DMS79 treated with DMSO at 0.1 percent for 48 hours (cell line): ENCODE measurements around the gene NSD1.
"Not testable (repeated sequence)": the region's sequence is repeated elsewhere in the genome, so short reads cannot be mapped to it uniquely, and the experiment has no call there.

ENCODE experiments used
- DNase-seq: peaks from one replicate; lab custom pipeline; 2025; lab: John Stamatoyannopoulos, UW

NSD1 gene

DNA sequence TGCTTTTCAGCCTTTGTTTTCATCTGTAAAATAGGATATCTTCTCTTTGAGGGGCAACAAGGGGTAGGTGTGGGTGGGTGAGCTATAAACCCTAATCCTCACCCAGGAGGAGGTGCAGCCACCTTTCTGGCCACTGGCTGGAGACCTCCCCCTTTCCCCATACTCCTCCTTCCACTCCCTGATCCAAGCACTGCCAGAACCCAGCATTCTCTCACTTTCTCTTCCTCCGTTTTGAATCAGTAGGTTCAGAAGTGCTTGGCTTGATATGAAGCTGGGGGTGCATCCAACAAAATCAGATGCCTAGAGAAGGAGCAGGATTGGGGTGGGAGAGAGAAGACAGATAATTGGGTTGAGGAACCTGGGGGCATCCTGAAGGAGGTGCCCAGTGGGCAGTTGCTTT lies 6.8 kb upstream of the NSD1 start:
- DNase-seq: no peak

DNA sequence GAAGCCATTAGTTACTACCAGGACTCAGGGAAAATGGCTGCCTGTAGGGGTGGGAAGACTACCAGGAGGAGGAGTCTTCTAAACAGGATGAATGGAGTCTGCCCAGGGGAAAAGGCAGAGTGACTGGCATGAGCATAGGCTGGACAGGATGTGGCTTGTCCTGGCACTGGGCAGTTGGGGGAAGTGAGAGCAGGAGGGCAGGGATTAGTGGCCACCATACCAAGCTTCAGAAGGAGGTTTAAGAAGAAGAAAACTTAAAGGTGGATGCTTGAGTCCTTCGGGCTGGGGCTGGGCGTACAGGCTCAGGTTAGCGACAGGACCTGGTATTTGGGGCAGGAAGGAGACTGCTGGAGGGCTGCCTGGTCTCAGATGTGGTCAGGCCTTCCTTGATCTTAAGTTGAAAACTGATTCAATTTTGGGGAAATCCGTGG lies 5.0 kb upstream of the NSD1 start:
- no peak for DNase-seq

DNA sequence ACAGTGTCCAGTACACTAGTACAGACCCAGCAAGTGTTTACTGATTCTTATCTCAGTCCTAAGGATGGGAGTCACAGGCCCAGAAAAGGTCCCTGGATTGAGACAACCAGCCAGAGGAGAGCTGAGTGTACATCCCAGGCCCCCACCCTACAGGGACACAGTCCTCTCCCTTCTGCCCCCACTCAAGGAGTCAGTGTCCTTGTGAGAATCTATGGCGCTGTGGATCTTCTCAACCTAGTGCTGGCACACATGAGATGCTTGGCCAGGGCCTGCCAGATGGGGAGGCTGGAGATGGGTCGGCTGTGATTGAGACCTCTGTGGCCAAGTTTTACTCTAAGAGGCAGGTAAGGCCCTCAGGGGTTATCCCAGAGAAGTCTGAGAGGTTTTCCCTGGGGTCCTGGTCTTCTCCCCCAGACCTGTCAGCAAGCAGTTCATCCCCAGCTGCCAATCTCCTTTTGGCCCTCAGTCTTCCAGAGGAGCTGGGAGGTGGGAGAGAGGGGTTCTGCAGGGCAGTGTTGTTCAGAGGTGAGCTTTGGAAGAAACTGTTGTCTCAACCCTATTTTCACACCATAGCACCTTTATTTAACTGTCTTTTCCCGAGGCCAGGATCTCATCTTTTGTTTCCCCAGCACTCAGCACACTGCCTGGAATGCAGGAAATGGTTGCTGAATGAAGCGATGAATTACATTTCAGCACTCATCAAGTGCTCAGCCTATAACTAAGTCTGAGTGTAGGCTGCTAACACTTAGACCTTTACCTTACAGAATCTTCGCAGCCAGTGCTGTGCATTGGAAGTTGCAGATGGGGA lies 3.2 kb upstream of the NSD1 start:
- DNase-seq: no peak

DNA sequence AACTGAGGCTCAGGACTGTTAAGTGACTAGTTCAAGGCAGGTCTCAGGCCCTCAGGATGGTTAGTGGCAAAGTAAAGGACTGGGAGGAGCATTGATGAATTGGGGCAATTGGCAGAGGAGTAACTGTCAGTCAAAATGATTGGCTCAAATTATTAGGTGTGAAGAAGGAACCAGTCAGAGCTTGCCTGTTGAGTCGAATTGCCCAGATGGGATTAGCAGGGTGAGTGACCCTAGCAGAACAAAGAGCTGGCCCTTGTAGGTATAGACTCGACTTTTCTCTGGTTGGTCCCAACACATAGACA lies 2.6 kb upstream of the NSD1 start:
- no peak for DNase-seq

DNA sequence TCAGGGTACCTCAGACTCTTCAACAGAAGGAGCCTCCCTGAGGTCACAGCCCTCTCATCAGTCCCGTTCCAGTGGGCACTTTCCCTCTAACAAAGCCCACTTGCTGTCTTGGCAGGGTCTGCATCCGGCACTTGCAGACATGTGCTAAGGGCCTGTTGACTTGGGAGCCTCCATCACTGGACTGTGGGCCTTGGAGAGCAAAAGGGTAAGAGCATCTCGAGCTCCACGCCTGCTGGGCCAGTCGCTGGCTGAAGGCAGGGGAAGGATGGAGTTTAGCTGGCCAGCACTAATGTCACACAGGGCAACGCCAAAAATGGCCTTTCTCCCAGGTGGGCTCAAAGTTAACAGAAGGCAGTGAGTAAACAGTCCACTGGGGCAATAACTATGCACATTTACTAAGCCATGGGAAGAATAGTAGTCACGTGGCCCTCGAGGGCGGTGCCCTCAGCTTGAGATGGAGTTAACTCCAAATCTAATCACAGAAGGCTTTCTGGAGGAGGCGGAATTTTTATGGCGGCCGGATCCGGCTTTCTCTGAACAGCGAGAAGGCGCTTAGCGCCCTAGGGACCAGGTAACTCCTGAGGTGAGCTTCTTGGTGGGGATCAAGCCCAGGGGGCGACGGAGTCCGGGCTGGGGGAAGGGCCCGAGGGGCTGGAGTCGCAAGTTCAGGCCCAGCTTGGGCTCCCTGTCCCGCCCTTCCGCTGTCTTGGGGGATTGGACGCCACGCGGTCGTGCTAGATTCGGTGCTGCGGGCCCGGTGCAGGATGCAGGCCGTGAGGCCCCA lies 2.0 kb upstream of the NSD1 start:
- DNase-seq: no peak

DNA sequence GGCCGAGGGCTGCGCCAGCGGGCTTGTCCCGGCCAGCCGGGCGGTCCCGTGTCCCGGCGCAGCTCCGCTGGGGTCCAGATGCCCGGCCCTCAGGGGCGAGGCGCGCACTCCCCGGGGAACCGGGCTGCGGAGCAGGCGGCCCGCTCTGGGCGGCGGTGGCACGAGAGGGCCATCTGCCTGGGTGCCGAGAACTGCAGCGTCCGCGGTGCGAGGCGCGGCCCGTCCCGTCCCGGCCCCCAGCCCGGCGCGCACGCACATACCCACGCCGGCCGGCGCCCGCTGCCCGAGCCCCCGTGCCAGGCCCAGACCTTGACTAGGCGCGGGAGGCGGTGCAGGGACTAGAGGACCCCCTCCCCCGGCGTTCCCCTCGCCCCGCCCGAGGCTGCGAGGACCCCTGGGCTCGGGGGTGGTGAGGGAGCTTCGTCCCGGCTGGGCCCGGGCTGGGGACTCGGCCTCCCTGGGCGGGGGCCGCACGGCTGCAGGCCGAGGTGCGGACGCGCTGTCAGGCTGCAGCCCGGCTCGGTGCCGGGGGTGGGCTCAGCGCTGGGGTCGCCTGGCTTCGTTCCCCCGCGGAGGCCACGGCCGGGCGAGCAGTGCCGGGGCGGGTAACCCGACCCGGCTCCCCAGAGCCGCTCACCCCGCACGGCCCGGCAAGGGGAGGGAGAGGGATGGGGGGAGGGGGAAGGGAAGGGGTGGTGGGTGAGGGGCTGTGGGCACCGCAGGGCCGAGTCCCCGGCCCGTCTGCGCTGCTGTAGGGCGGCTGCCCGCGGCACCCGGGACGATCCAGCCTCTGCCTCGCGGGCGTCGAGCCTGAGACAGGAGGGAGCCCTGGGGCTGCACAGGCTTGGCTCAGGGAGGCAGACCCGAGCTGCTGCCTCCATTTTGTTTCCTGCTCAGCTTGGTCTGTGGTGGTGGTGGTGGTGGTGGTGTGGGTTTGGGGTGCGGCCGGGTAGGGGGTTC lies 1.2 kb upstream of the NSD1 start:
- no peak for DNase-seq

DNA sequence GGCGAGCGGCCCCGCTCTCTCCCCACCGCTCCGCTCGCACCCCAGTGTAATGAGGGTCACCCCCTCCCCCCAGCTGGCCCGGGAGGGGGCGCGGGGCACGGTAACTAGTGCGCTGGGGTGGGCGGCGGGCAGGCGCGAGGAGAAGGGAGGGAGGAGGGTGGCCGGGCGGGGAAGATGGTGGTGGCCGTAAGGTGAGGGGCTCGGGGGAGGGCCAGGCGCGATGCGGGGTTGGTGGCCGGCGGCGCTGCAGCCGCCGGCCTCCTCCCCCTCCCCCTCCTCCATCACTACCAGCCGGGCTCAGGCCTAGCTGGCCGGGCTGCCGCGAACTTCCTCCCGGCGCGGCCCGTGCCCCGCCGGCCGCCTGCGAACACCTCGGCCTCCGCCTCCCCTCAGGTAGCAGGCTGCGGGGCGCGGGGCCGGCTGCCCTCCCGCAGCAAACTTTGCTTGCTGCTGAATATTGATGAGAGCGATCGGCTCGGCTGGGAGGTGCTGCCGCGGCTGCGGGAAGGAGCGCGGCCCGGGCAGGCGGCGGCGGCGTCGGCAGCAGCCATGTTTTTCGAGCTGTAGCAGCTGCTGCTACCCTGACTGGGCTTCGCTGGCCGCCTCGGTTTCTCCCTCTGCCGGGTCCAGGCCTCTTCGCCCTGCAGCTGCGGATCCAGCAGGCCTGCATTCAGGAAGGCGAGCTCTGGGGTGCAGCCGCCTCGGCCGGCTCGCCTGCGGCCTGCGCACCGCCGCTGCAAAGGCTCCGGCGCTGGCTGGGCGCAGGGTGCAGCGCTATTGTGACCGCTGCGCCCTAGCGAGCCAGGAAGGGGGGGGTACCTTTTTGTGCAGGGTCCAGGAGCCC lies 502 bp downstream of the NSD1 start:
- peak; percentile 6 for DNase-seq

DNA sequence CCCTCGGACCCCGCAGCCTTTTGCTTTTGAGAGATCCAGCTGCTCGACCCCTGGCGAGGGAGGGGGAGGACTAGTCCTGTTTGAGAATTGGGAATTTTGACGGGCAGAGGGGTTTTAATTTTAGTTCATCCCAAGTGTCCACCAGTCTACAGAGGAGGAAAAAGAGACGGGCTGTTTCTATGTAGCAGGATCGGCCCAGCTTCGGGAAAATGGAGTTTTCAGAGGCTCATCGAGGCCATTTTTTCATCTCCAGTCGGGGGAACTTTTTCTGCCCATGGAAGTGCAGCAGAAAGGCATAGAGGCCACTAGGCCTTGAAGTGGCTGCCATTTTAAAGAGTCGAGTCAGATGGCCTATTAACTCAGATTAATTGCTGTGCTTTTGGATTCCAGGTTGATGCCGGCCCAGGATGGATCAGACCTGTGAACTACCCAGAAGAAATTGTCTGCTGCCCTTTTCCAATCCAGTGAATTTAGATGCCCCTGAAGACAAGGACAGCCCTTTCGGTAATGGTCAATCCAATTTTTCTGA lies 1.2 kb downstream of the NSD1 start:
- peak; percentile 4 for DNase-seq

DNA sequence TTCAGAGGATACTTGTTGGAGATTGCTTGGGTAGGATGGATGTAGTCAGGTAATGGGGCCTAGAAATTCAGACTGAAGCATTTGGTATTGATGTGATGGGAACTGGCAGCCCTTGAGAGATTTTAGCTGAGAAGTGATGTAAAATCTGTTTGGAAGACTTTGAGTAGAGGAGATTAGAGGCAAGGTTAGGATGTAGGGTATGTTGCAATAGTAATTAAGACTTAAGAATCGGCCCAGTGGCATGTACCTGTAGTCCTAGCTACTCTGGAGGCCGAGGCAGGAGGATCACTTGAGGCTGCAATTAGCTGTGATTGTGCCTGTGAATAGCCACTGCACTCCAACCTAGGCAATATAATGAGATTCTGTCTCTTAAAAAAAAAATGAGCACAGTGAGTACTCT lies 6.7 kb downstream of the NSD1 start:
- DNase-seq: no peak

DNA sequence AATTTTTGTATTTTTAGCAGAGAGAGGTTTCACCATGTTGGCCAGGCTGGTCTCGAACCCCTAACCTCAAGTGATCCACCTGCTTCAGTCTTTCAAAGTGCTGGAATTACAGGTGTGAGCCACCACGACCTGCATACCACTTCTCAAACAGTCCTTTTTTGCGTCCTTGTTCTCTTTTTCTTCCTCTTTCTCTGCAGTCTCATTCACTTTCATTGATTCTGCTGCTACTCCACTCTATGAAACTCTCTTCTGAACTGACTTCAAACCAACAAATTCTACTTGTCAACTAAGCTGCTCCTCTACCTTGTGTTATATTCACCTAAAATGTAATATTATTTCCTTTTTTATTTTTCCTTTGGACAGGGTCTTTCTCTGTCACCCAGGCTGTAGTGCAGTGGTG lies 7.9 kb downstream of the NSD1 start:
- DNase-seq: no peak

DNA sequence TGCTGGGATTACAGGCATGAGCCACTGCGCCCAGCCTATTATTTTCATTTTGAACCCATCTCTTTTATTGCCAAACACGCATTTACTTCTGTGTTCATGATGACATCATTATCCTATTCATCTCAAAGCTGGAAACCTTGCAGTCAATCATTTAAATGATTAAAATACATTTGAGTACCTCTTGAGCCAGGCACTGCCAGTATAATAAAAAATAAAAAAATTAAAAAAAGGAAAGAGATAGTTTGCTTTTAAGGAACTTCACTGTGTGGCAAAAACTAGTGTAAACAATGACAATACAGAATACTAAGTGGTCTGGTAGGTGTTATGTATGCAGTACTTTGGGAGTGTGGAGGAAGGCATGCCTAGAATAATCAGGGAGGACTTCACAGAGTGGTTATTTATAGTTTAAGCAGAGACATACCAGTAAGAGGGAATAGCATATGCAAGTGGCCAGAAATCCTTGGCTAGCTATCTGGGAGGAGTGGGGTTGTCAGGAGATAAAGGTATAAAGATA lies 8.6 kb downstream of the NSD1 start:
- DNase-seq: no peak

DNA sequence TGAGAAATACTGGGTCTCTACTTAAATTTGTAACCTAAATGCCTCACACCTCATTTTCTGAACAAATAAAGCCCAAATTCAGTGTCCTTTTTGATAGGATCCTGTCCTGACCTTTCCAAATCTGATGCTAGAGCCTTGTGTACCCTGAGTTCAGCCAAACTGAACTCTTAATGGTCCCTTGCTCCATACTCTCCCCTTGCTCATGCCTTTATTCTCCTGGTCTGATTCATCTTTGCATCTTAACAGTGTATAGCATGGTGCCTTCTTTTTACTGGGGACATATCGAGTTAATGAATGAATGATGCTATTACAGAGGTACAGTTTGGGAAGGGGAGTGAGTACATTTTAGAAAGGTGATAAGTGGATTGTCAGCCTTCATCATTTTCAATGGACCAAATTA lies 9.2 kb downstream of the NSD1 start:
- no peak for DNase-seq

DNA sequence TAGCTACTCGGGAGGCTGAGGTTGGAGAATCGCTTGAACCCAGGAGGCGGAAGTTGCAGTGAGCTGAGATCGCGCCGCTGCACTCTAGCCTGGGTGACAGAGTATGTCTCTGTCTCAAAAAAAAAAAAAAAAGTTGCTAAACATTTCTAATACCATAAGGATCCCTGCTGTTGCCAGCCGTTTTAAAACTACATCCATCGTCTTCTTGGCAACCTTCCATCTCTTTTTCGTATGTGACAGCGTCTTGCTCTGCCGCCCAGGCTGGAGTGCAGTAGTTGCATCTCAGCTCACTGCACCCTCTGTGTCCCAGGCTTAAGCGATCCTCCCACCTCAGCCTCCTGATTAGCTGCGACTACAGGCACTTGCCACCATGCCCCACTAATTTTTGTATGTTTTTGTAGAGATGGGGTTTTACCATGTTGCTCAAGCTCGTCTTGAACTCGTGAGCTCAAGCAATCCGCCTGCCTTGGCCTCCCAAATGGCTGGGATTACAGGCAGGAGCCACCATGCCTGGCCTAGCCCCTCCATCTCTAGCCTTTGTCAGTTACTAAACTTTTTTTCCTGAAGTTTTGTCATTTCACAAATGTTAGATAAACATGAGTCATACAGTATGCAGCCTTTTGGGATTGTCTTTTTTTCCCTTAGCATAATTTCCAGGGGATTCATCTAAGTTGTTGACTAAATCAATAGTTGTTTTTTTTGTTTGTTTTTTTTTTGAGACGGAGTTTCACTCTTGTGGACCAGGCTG lies 13.5 kb downstream of the NSD1 start:
- no peak for DNase-seq

DNA sequence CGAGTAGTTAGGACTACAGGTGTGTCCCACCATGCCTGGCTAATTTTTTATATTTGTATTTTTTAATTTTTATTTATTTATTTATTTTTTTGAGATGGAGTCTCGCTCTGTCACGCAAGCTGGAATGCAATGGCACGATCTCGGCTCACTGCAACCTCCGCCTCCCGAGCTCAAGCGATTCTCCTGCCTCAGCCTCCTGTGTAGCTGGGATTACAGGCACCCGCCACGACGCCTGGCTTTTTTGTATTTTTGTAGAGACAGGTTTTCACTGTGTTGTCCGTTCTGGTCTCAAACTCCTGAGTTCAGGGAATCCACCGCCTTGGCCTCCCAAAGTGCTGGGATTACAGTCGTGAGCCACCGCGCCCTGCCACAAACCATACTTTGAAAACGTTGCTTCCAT lies 16.5 kb downstream of the NSD1 start:
- not testable (repeated sequence) for DNase-seq

DNA sequence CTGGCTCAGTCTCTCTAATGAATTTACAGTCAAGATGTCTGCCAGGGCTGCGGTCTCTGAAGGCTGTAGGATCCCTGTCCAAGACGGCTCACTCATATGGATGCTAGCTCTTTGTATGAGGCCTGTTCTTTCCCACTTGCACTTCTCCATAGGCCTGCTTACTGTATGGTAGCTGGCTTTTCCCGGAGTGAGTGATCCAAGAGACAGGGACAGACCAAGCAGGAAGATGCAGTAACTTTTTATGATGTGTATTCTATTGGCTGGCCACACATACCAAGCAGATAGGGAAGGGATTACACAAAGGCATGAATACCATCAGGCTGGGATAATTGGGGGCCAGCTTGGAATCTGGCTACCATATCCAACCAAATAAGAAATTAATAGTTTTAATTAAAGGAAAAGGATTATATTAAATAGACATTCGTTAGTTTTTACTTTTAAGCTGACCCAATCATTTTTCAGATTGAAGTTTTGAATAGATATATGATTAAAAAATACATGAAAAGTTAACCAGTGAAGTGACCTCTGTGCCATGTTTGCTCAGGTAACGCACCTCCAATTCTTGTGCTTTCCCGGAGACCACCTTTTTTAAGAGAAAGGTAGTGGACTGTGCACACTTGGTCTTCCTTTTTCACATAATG lies 20.6 kb downstream of the NSD1 start:
- no peak for DNase-seq

DNA sequence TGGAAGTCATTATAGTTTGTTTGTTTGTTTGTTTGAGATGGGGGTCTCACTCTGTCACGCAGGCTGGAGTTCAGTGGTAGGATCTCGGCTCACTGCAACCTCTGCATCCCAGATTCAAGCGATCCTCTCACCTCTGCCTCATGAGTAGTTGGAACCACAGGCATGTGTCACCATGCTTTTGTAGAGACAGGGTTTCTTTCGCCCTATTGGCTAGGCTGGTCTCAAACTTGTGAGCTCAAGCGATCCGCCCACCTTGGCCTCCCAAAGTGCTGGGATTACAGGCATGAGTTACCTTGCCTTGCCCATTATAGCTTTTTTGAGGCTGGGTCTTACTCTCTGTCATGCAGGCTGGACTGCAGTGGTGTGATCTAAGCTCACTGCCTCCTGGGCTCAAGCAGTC lies 28.8 kb downstream of the NSD1 start:
- DNase-seq: no peak

DNA sequence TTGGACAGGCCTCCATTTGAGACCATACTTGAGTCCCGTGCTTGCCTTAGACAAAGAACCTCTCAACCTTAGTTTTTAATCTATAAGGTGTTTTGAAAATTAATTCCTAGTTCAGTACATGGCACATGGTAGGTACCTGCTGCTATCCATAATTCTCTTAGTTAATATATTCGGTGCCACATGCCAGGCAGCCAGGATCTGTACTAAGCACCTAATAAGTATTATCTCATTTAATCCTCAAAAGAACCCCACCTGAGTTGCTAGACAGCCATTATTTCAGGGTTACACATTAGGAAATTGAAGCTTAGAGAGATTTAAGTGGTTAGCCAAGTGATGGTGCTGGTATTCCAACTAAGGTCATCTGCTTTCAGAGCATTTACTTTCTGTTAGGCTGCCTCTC lies 29.9 kb downstream of the NSD1 start:
- no peak for DNase-seq

DNA sequence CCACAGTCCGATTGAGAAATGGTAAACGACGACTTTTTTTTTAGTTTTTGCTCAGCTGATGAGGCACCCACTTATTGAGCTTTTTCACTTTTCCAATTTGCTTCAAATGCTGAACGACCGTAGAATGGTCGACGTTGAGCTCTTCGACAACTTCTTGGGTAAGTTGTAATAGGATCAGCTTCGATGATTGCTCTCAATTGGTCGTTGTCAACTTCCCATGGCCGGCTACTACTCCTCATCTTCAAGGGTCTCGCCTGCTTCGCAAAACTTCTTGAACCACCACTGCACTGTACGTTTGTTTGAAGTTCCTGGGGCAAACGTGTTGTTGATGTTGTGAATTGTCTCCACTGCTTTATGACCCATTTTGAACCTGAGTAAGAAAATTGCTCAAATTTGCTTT lies 35.7 kb downstream of the NSD1 start:
- no peak for DNase-seq

DNA sequence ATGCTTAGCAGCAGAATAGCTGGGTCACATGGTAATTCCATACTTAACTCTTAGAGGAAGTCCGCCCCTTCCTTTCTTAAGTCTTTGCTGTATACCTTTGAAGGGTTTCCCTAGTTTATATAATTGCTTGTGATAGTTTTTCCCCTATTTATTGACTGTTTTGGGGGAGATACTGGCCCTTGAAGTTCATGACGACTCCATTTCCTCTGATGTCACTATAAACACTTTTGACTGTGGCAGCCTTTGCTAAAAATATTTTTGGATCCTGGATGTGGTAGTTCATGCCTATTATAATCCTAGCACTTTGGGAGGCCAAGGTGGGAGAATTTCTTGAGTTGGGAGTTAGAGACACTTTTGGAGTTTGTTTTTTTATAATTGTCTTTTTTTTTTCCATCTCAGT lies 38.4 kb downstream of the NSD1 start:
- no peak for DNase-seq

DNA sequence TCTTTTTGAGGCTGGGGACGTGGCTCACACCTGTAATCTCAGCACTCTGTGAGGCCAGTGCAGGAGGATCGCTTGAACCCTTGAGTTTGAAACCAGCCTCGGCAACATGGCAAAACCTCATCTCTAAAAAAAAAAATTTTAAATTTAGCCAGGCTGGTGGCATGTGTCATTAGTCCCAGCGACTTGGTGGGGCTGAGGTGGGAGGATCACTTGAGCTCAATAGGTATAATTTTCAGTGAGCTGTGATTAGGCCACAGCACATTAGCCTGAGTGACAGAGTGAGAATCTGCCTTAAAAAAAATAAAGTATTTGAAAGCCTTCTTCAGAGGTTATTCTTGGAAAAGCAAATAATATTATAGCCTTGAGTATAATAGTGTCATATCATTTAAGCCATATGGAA lies 41.8 kb downstream of the NSD1 start:
- no peak for DNase-seq
